KOPT-K1 (cell line): ENCODE data around the gene GPATCH3.
A peak's percentile ranks its signal among the peaks of the same experiment; 100 is the strongest.
"Not testable (repeated sequence)": the region's sequence is repeated elsewhere in the genome, so short reads cannot be mapped to it uniquely, and the experiment has no call there.

ENCODE experiments used
- H3K27ac ChIP-seq: fragments of 200-600 bp; sonication (generic); 2 replicates; pipeline ENCODE4 v1.5.1; 2016; ENCODE audit warnings: antibody characterized with exemption, mild to moderate bottlenecking, low read depth, low read length; ENCODE audit not compliant: poor library complexity, severe bottlenecking
- H3K36me3 ChIP-seq: fragments of 200-600 bp; sonication (generic); 2 replicates; pipeline ENCODE4 v1.5.1; 2017; ENCODE audit warnings: antibody characterized with exemption, mild to moderate bottlenecking, low read length, moderate library complexity; ENCODE audit not compliant: insufficient read depth
- H3K9me3 ChIP-seq: fragments of 200-600 bp; sonication (generic); 2 replicates; pipeline ENCODE4 v1.5.1; 2017; ENCODE audit warnings: antibody characterized with exemption, low read length, mild to moderate bottlenecking; ENCODE audit not compliant: insufficient read depth, poor library complexity, severe bottlenecking

Gene GPATCH3, protein sequence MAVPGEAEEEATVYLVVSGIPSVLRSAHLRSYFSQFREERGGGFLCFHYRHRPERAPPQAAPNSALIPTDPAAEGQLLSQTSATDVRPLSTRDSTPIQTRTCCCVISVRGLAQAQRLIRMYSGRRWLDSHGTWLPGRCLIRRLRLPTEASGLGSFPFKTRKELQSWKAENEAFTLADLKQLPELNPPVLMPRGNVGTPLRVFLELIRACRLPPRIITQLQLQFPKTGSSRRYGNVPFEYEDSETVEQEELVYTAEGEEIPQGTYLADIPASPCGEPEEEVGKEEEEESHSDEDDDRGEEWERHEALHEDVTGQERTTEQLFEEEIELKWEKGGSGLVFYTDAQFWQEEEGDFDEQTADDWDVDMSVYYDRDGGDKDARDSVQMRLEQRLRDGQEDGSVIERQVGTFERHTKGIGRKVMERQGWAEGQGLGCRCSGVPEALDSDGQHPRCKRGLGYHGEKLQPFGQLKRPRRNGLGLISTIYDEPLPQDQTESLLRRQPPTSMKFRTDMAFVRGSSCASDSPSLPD

DNA sequence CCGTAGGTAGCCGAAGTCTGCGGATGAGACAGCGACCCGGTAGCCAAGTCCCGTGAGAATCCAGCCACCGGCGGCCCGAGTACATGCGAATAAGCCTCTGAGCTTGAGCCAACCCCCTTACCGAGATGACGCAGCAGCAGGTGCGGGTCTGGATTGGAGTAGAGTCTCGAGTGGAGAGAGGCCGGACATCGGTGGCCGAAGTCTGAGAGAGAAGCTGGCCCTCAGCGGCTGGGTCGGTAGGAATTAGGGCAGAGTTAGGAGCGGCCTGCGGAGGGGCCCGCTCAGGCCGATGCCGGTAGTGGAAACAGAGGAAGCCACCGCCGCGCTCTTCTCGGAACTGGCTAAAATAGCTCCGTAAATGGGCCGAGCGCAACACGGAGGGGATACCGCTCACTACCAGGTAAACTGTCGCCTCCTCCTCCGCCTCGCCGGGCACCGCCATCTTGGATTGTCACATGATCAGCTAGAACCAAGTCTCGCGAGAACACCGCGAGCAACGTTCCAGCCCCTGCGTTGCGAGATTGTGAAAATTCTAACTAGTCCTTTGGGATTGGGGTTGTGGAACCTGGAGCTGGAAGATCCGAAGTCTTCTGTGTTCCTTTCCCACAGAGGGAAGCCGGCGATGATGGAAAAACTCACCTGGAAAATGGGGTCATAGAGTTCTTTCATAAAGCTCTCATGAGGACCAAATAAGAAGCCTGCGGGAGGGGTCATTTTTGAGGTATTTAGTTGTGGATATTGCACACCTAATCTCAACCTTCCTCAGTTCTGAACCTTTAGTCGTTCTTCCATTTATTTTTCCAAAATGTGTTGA, at the start of gene GPATCH3:
TSS of gene GPATCH3 (minus strand) at position 467 of the 814 bp plus-strand sequence. CDS start at position 442, 25 bp downstream.
- Histone ChIP-seq H3K9me3 (no peaks in the 10 kb centered on the region), H3K36me3 (peaks cover 25% of the 10 kb centered on the region; the same call in 1 of the 2 replicates), H3K27ac (peak within 1 kb of the TSS; percentile 70)

DNA sequence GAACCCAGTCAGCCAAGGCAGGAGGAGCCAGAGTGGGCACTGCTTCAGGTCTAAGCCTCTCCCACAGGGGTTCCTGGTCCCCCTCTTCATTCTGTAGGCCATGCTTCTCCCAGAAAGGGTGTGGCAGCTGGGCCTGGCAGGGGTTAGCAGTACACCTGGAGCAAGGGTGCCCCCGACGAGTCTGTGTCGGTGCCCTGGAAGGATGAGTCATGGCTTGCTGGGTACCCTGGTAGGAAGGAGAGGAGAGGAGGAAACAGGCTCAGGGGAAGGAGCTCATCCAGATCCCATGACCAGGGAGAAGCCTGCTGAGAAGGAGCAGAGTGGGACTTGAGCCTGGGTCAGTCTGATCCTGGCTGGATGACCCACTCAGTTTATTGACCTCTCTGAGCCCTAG, 49.7 kb upstream of the GPATCH3 start:
- H3K9me3 ChIP-seq, result no peaks in the 10 kb centered on the region
- peaks cover 29% of the 10 kb centered on the region for H3K36me3 ChIP-seq
- no peak overlapping the region for H3K27ac ChIP-seq

DNA sequence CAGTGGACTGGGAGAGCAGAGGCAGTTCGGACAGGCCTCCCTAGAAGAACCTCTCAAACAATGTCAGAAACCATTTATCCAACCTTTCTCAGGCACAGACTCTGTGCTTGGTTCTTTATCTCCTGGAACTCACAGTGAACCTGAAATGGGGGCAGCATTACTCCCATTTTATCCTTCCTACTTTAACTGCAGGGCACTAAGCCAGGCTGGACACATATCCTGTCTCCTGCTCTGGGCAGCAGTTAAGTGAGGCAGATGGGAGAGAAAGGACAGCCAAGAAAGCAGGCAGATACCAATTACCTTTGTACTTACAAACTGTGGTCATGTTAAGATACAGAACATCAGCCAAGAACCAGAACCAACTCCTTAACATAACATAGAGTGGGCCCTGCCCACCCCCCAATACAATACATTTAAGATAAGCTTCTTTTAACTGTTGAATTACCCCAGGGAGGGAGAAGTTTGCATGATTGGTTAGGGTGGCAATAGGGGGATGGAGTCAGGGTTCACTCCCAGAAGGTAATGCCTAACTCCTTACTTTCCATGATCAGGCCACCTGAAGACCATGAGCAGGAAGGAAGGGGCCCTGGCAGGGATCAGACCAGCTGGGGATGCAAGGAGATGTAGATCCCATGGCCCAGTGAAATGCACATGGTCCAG, 49.1 kb upstream of the GPATCH3 start:
- no peak overlapping the region for H3K27ac ChIP-seq
- no peaks in the 10 kb centered on the region for H3K9me3 ChIP-seq
- H3K36me3 ChIP-seq, result peaks cover 35% of the 10 kb centered on the region

DNA sequence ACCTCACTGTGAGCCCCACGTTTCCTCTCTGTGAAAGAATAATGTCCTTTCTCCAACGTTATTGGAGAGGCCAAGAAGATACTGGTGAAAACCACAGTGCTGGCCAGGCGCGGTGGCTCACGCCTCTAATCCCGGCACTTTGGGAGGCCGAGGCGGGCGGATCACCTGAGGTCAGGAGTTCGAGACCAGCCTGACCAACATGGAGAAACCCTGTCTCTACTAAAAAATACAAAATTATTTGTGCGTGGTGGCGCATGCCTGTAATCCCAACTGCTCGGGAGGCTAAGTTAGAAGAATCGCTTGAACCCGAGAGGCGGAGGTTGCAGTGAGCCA, 48.4 kb upstream of the GPATCH3 start:
- H3K27ac ChIP-seq, H3K9me3 ChIP-seq: not testable (repeated sequence)
- H3K36me3 ChIP-seq, result peaks cover 42% of the 10 kb centered on the region

DNA sequence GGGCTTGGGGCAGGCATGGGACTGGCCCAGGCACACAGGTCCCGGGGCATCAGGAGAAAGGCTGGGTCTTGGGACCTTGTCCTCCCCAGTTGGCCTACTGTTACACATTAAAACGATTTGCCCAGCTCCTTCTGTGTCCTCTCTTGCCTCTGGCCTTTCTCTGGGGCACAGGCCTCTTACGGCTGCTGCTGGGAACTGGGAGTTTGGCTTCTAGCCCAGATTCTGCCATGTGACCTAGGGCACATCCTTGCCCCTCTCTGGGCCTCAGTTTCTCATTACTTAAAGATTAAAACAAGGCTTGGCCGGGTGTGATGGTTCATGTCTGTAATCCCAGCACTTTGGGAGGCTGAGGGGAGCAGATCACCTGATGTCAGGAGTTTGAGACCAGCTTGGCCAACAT, 46.0 kb upstream of the GPATCH3 start:
- no peak overlapping the region for H3K27ac ChIP-seq
- no peaks in the 10 kb centered on the region for H3K9me3 ChIP-seq
- H3K36me3 ChIP-seq, result peaks cover 66% of the 10 kb centered on the region

DNA sequence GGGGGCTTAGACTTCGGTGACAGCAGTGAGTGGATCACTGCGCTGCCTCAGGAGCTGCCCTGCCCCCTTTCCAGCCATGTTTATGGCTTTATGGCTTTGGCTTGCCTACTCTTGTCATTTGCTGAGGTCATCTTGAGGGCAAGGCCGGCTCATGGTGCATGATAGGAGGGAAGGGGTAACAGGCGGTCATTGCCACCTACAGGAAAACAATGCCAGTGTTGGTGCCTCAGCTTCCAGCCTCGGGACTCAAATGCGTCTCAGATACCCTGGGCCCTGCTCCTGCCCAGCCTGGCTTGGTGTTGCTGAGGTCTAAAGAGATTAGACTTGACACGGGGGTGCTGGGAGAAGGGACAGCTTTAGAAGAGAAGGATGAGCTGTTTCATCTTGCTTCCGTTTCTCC, 45.5 kb upstream of the GPATCH3 start:
- H3K27ac ChIP-seq, result no peak overlapping the region
- no peaks in the 10 kb centered on the region for H3K9me3 ChIP-seq
- peaks cover 69% of the 10 kb centered on the region for H3K36me3 ChIP-seq

DNA sequence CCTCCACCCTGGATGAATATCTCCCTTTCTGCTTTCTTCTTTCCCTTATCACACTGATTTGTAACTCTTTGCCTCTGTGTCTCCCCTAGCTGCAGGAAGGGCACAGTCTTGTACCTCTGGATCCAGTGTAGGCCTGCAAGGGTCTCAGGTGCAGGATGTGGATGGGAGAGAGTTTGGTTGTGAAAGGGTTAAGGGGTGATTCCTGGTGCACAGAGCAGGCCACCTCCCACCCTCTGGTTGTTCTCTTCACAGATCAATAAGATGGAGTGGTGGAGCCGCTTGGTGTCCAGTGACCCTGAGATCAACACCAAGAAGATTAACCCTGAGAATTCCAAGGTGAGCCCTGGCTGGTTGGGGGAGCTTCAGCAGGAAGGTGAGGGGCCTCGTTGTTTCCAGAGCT, 44.9 kb upstream of the GPATCH3 start:
- Histone ChIP-seq H3K36me3 (peaks cover 75% of the 10 kb centered on the region), H3K27ac (no peak overlapping the region)

DNA sequence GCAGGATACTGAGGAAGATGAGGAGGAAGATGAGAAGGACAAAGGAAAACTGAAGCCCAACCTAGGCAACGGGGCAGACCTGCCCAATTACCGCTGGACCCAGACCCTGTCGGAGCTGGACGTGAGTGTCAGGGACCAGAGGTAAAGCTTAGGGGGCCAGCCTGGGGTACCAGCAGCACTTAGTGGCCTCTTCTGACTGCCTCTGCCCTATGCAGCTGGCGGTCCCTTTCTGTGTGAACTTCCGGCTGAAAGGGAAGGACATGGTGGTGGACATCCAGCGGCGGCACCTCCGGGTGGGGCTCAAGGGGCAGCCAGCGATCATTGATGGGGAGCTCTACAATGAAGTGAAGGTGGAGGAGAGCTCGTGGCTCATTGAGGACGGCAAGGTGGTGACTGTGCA, 42.4 kb upstream of the GPATCH3 start:
- Histone ChIP-seq H3K36me3 (peaks cover 95% of the 10 kb centered on the region), H3K9me3 (no peaks in the 10 kb centered on the region), H3K27ac (no peak overlapping the region)

More for the DNA sequence above, 44.9 kb upstream of the GPATCH3 start:
- no peaks in the 10 kb centered on the region for H3K9me3 ChIP-seq

DNA sequence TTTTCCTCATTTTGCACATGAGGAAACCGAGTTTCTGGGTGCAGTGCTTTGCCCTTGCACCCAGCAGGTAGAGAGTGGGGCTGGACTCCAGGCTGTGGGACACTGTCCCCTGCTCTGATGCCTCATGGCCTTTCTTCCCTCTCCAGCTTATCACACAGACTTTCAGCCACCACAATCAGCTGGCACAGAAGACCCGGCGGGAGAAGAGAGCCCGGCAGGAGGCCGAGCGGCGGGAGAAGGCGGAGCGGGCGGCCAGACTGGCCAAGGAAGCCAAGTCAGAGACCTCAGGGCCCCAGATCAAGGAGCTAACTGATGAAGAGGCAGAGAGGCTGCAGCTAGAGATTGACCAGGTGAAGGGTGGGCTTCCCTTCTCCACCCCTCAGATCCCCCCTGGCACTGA, 41.0 kb upstream of the GPATCH3 start:
- no peak overlapping the region for H3K27ac ChIP-seq
- no peaks in the 10 kb centered on the region for H3K9me3 ChIP-seq
- peaks cover 97% of the 10 kb centered on the region for H3K36me3 ChIP-seq

DNA sequence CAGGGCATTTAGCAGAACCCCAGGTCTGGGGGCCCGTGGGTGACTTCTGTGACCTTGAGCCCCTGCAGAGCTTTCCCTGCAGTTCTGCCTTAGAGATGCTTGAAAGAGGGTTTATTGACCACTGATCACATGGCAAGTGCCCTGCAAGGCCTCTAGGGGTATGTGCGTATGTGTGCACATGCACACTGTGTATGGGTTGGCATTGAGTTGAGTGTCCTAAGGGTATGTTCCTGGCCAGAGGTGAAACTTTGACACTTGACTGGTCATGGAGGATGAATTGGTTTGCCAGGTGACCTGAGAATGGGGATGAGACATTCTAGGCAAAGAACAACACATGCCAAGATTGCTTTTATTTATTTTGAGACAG, 38.4 kb upstream of the GPATCH3 start:
- Histone ChIP-seq H3K9me3 (no peaks in the 10 kb centered on the region), H3K27ac (no peak overlapping the region), H3K36me3 (peaks cover 94% of the 10 kb centered on the region)

DNA sequence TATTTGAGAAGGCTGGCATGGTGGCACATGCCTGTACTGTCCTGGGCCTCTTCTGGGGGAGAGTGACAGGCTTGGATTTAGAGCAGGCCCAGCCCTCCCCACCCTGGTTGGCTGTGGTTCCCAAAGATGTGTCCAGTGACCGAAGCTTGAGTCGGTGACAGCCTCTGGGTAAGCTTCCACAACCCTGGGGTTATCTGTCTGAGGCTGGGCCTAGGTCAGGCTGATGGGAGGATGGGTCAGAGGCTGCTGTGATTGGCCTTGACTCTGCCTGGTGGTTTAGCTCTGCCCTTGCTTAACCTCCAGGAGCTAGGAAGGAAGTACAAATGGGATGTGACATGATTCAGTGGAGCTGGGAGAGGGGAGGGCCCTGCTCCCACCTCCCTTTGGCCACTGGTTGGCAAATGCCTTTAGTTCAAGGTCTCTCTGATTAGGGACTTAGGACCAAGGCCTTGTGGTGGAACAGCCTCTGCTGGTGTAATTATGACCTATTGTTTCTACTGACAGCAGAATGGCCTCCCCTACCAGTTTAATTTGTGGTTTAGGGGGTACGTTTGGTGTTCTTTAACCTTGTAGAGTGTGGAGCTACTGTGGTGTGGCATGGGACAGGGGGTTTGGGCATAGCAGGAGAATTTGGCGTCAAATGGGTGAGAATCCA, 37.9 kb upstream of the GPATCH3 start:
- no peak overlapping the region for H3K27ac ChIP-seq
- H3K36me3 ChIP-seq, result peaks cover 94% of the 10 kb centered on the region
- H3K9me3 ChIP-seq, result no peaks in the 10 kb centered on the region

DNA sequence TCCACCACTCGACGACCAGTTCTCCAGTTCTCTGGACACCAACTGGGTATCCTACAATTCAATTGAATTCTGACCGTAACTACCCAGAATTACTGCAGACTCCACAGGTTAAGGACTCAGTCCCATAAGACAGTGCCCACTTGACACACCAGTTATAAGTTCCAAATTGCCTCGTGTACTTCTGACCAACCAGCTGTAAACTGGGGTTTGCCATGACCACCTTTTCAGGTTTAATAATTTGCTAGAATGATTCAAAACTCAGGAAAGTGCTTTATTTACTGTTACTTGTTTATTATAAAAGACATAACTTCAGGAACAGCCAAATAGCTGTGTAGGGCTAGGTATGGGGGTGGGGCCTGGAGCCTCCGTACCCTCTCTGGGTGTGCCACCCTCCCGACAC, 36.6 kb upstream of the GPATCH3 start:
- Histone ChIP-seq H3K27ac (no peak overlapping the region), H3K9me3 (no peaks in the 10 kb centered on the region), H3K36me3 (peaks cover 94% of the 10 kb centered on the region)

DNA sequence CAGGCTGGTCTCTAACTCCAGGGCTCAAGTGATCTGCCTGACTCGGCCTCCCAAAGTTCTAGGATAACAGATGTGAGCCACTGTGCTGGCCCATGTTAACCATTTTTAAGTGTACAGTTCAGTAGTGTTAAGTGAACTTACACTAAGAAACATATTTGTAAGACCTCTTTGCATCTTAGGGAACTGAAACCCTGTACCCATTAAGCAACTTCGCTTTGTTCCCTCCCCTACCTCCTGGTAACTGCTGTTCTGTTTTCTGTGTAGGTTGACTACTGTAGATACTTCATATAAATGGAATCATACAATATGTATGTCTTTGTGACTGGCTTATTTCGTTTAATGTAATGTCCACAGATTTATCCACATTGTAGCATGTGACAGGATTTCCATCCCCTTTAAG, 32.3 kb upstream of the GPATCH3 start:
- no peaks in the 10 kb centered on the region for H3K9me3 ChIP-seq
- no peak overlapping the region for H3K27ac ChIP-seq
- H3K36me3 ChIP-seq, result peaks cover 90% of the 10 kb centered on the region

DNA sequence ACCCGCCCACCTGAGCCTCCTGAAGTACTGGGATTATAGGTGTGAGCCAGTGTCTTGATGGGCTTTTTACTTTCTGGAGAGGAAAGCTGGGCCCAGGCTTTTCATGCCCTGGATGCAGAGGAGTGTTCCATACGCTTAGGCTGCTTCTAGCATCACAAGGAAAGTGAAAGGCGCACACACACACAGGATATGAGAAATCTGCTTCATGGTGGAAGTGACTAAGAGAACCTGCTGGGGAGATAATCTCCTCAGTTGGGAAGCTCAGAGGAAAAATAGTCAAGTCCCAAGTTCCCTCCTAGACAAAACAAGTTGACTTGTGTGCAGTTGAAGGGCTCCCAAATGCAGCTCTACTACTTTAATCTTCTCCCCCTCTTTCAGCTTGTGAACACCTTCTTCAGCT, 23.4 kb upstream of the GPATCH3 start:
- Histone ChIP-seq H3K27ac (no peak overlapping the region), H3K36me3 (peaks cover 50% of the 10 kb centered on the region), H3K9me3 (no peaks in the 10 kb centered on the region)

DNA sequence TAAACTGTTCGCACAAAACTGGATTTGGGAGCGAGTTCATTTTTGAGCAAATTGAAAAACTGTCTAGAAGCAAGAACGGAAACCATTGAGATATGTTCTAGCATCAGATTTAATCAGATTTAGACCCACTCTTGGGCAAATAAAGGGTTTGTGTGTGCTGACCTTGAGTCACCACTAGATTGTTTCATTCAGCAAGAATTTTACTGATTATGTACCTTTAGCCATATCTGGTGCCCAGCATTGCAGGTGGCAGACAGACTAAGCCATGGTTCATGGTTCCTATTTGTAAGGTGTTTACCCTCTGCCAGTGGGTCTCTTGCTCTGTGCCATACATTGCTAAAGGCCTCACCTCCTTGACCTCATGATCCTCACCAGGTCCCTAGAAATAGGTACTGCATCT, 22.6 kb upstream of the GPATCH3 start:
- peak overlapping the region; percentile 82 for H3K27ac ChIP-seq
- no peaks in the 10 kb centered on the region for H3K9me3 ChIP-seq
- H3K36me3 ChIP-seq, result peaks cover 42% of the 10 kb centered on the region
